ENCODE data around the gene TYROBP.
"Not testable (repeated sequence)": the region's sequence is repeated elsewhere in the genome, so short reads cannot be mapped to it uniquely, and the experiment has no call there.

TYROBP gene

GRCh38 chr19:35898499-35898809 lies 9.6 kb downstream of the TYROBP start:
- DNase-seq = no peak

- DNase-seq = no peak
These were observed 10.2 kb downstream of the TYROBP start for GRCh38 chr19:35897706-35898451.

- DNase-seq = no peak
These were observed 11.5 kb downstream of the TYROBP start for GRCh38 chr19:35896643-35897040.

GRCh38 chr19:35895911-35896642 lies 12.0 kb downstream of the TYROBP start:
- DNase-seq = no peak

GRCh38 chr19:35894342-35894741 lies 13.8 kb downstream of the TYROBP start:
- DNase-seq = no peak

GRCh38 chr19:35891819-35892218 lies 16.3 kb downstream of the TYROBP start:
- not testable (repeated sequence) for DNase-seq

GRCh38 chr19:35890113-35890650 lies 17.9 kb downstream of the TYROBP start:
- DNase-seq = no peak

GRCh38 chr19:35889370-35890112 lies 18.6 kb downstream of the TYROBP start:
- DNase-seq = no peak

GRCh38 chr19:35888398-35888797 lies 19.7 kb downstream of the TYROBP start:
- DNase-seq = no peak

- DNase-seq = no peak
These were observed 20.9 kb downstream of the TYROBP start for GRCh38 chr19:35887197-35887596.

- no peak for DNase-seq
These were observed 22.2 kb downstream of the TYROBP start for GRCh38 chr19:35885904-35886303.

- DNase-seq = no peak
These were observed 22.8 kb downstream of the TYROBP start for GRCh38 chr19:35885225-35885738.

GRCh38 chr19:35883882-35884281 lies 24.2 kb downstream of the TYROBP start:
- no peak for DNase-seq

GRCh38 chr19:35882114-35882832 lies 25.8 kb downstream of the TYROBP start:
- peak; percentile 16 for DNase-seq

- DNase-seq = no peak
These were observed 28.3 kb downstream of the TYROBP start for GRCh38 chr19:35879770-35880317.

GRCh38 chr19:35879068-35879467 lies 29.0 kb downstream of the TYROBP start:
- DNase-seq = no peak

- no peak for DNase-seq
These were observed 33.6 kb downstream of the TYROBP start for GRCh38 chr19:35874392-35874930.

- no peak for DNase-seq
These were observed 35.9 kb downstream of the TYROBP start for GRCh38 chr19:35872180-35872579.

GRCh38 chr19:35871611-35872010 lies 36.5 kb downstream of the TYROBP start:
- no peak for DNase-seq

GRCh38 chr19:35870798-35871197 lies 37.3 kb downstream of the TYROBP start:
- no peak for DNase-seq

- not testable (repeated sequence) for DNase-seq
These were observed 37.9 kb downstream of the TYROBP start for GRCh38 chr19:35870124-35870736.

Measured in NCI-H2081 treated with DMSO at 0.1 percent for 48 hours (cell line).